ENCODE data around the gene HS6ST2.

HS6ST2 gene

GRCh38 chrX:132652871-132653270, 305.6 kb downstream of the HS6ST2 start:
- TF ChIP-seq ZNF138 (tag by site-specific recombination; IDR thresholded peaks at IDR 0.05; ENCODE audit: borderline replicate concordance), result no peak
- POLR2A ChIA-PET, result no interaction called here
- H3K4me3 ChIP-seq (ENCODE audit: low read depth, low read length), result no peak overlapping the region
- no peak overlapping the region for H3K27ac ChIP-seq (ENCODE audit: extremely low read depth, low read depth, low read length)
- CTCF ChIA-PET, result interaction anchor here (0.6 to 1.3 kb wide), 3 partner anchors 59 to 1018 kb away, joined by 3 to 4 read pairs (median 4); no protein-coding TSS in a partner anchor
- no peaks in the 10 kb centered on the region for H3K9me3 ChIP-seq (ENCODE audit: control insufficient read depth, insufficient read depth, low read depth, low read length)
- peaks cover 6% of the 10 kb centered on the region; the same call in 1 of the 2 replicates for H3K4me1 ChIP-seq (ENCODE audit: control insufficient read depth, insufficient read depth, low read length)
- H3K36me3 ChIP-seq (ENCODE audit: control insufficient read depth in 2 of 2, insufficient read depth in 1 of 2, low read length in 2 of 2), result no peaks in the 10 kb centered on the region

DNA sequence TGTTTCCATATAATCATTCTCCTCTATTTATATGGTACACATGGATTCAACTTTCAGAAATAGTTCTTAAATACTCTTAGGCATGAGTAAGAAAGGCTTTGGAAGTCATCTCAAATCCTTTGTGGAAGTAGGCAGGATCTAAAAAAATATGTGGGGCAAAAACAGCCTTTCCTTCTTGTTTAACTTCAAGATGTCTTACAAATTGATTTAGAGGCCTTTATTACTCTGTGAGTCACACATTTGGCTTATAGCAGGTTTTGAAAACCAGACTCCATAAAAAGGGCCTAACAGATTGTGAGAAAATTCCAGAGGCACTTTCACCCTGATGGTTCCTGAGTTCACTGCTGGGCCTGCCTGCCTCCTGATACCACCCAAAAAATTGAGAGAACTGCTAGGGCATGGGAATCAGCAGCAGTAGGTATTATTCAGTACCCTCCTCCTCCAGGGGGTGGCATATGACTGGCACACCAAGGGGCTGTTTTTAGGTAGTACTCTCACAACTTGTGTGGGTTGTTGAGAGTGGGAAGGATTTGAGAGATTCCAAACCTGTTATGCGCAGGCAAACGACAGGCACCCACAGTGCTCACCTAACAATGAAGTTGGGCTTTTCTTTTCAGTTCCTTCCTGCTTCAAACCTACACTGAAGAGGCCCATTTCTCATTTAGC, 306.9 kb downstream of the HS6ST2 start:
- POLR2A ChIA-PET, result no interaction called here
- CTCF ChIA-PET, result interaction anchor here (0.6 kb wide), 1 partner anchor 325 kb away, joined by 3 read pairs; no protein-coding TSS in a partner anchor
- Histone ChIP-seq H3K27ac (ENCODE audit: extremely low read depth, low read depth, low read length) (no peak overlapping the region), H3K4me3 (ENCODE audit: low read depth, low read length) (no peak overlapping the region), H3K9me3 (ENCODE audit: control insufficient read depth, insufficient read depth, low read depth, low read length) (no peaks in the 10 kb centered on the region), H3K4me1 (ENCODE audit: control insufficient read depth, insufficient read depth, low read length) (peaks cover 6% of the 10 kb centered on the region; the same call in 1 of the 2 replicates), H3K36me3 (ENCODE audit: control insufficient read depth in 2 of 2, insufficient read depth in 1 of 2, low read length in 2 of 2) (no peaks in the 10 kb centered on the region)
- no peak for TF ChIP-seq ZNF670 (tag by site-specific recombination; IDR thresholded peaks at IDR 0.05; ENCODE audit: low read depth)
- TF ChIP-seq, protein P1, sequence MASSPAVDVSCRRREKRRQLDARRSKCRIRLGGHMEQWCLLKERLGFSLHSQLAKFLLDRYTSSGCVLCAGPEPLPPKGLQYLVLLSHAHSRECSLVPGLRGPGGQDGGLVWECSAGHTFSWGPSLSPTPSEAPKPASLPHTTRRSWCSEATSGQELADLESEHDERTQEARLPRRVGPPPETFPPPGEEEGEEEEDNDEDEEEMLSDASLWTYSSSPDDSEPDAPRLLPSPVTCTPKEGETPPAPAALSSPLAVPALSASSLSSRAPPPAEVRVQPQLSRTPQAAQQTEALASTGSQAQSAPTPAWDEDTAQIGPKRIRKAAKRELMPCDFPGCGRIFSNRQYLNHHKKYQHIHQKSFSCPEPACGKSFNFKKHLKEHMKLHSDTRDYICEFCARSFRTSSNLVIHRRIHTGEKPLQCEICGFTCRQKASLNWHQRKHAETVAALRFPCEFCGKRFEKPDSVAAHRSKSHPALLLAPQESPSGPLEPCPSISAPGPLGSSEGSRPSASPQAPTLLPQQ (tag by site-specific recombination; IDR thresholded peaks at IDR 0.05), result no peak
- TF ChIP-seq, protein P2, sequence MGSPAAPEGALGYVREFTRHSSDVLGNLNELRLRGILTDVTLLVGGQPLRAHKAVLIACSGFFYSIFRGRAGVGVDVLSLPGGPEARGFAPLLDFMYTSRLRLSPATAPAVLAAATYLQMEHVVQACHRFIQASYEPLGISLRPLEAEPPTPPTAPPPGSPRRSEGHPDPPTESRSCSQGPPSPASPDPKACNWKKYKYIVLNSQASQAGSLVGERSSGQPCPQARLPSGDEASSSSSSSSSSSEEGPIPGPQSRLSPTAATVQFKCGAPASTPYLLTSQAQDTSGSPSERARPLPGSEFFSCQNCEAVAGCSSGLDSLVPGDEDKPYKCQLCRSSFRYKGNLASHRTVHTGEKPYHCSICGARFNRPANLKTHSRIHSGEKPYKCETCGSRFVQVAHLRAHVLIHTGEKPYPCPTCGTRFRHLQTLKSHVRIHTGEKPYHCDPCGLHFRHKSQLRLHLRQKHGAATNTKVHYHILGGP (tag by site-specific recombination; IDR thresholded peaks at IDR 0.05), result no peak
- TF ChIP-seq ZFHX2 (tag by site-specific recombination; conservative IDR thresholded peaks at IDR 0.05), result peak; percentile 76
- peak; percentile 58 for TF ChIP-seq EGR2 (tag by site-specific recombination; IDR thresholded peaks at IDR 0.05; ENCODE audit: low read depth)

DNA sequence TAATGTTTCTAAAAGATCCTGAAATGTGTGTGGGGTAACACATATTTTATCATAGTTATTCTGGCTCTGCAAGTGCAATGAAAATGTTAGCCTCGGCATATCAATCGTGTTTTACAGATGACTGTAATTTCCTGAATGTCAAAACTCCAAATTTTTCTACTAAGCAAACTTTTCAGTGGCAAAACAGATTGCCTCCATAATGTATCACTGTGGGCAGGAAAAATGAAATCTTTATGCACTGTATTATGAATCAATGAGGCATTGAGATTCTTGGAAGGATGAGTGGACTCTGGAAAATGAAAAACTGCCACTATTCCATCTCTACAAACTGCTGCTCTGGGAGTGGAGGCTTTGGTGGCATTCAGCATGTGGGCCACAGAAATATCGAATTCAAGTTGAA, 309.5 kb downstream of the HS6ST2 start:
- CTCF ChIA-PET, result no interaction called here
- no peak overlapping the region for H3K27ac ChIP-seq (ENCODE audit: extremely low read depth, low read depth, low read length)
- POLR2A ChIA-PET, result no interaction called here
- H3K9me3 ChIP-seq (ENCODE audit: control insufficient read depth, insufficient read depth, low read depth, low read length), result no peaks in the 10 kb centered on the region
- H3K36me3 ChIP-seq (ENCODE audit: control insufficient read depth in 2 of 2, insufficient read depth in 1 of 2, low read length in 2 of 2), result no peaks in the 10 kb centered on the region
- H3K4me1 ChIP-seq (ENCODE audit: control insufficient read depth, insufficient read depth, low read length), result peaks cover 6% of the 10 kb centered on the region; the same call in 1 of the 2 replicates
- H3K4me3 ChIP-seq (ENCODE audit: low read depth, low read length), result no peak overlapping the region
- TF ChIP-seq ZNF248 (tag by site-specific recombination; IDR thresholded peaks at IDR 0.05), result no peak
- no peak for TF ChIP-seq BCL11A (tag by site-specific recombination; IDR thresholded peaks at IDR 0.05; ENCODE audit: low read depth)
- no peak for TF ChIP-seq ZNF514 (tag by site-specific recombination; IDR thresholded peaks at IDR 0.05)
- no peak for TF ChIP-seq TRIM28 (IDR thresholded peaks at IDR 0.05; ENCODE audit: borderline replicate concordance, low read length)
- TF ChIP-seq, protein P3, sequence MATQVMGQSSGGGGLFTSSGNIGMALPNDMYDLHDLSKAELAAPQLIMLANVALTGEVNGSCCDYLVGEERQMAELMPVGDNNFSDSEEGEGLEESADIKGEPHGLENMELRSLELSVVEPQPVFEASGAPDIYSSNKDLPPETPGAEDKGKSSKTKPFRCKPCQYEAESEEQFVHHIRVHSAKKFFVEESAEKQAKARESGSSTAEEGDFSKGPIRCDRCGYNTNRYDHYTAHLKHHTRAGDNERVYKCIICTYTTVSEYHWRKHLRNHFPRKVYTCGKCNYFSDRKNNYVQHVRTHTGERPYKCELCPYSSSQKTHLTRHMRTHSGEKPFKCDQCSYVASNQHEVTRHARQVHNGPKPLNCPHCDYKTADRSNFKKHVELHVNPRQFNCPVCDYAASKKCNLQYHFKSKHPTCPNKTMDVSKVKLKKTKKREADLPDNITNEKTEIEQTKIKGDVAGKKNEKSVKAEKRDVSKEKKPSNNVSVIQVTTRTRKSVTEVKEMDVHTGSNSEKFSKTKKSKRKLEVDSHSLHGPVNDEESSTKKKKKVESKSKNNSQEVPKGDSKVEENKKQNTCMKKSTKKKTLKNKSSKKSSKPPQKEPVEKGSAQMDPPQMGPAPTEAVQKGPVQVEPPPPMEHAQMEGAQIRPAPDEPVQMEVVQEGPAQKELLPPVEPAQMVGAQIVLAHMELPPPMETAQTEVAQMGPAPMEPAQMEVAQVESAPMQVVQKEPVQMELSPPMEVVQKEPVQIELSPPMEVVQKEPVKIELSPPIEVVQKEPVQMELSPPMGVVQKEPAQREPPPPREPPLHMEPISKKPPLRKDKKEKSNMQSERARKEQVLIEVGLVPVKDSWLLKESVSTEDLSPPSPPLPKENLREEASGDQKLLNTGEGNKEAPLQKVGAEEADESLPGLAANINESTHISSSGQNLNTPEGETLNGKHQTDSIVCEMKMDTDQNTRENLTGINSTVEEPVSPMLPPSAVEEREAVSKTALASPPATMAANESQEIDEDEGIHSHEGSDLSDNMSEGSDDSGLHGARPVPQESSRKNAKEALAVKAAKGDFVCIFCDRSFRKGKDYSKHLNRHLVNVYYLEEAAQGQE (tag by site-specific recombination; IDR thresholded peaks at IDR 0.05), result no peak
- TF ChIP-seq KLF17 (tag by site-specific recombination; IDR thresholded peaks at IDR 0.05), result no peak
- no peak for TF ChIP-seq SETDB1 (IDR thresholded peaks at IDR 0.05; ENCODE audit: insufficient read length, low read length)
- no peak for TF ChIP-seq ZNF785 (tag by site-specific recombination; IDR thresholded peaks at IDR 0.05)
- TF ChIP-seq ZNF266 (tag by site-specific recombination; IDR thresholded peaks at IDR 0.05; ENCODE audit: low read depth), result no peak
- no peak for TF ChIP-seq ZNF174 (tag by site-specific recombination; IDR thresholded peaks at IDR 0.05)
- no peak for TF ChIP-seq ZNF830 (tag by site-specific recombination; IDR thresholded peaks at IDR 0.05; ENCODE audit: low read depth)
- no peak for TF ChIP-seq SP7 (tag by site-specific recombination; IDR thresholded peaks at IDR 0.05)
- TF ChIP-seq KLF8 (tag by site-specific recombination; IDR thresholded peaks at IDR 0.05), result no peak
- TF ChIP-seq TSHZ1 (tag by site-specific recombination; IDR thresholded peaks at IDR 0.05; ENCODE audit: borderline replicate concordance), result no peak
